ENCODE measurements around the gene INPP5F.

DNA sequence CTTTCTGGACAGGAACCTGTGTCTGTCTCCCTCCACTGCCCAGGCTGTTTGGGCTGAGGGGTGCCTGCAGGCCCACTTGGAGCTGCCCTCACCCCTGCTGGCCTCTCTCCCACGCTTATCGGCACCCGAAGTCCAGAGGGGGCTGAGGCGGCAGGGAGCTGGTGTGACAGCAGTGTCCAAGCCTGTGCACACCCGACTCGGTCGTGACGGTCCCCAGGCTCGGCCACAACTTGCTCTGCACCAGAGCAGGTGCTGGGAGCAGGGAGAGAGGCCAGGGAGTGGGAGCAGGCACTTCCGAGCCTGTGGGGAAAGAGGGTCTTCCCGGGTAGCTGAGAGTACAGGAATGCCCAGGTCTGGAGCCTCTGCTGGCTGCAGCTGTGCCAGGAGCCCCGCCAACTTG, 23.0 kb downstream of the INPP5F start:
- TF ChIP-seq, protein P1, sequence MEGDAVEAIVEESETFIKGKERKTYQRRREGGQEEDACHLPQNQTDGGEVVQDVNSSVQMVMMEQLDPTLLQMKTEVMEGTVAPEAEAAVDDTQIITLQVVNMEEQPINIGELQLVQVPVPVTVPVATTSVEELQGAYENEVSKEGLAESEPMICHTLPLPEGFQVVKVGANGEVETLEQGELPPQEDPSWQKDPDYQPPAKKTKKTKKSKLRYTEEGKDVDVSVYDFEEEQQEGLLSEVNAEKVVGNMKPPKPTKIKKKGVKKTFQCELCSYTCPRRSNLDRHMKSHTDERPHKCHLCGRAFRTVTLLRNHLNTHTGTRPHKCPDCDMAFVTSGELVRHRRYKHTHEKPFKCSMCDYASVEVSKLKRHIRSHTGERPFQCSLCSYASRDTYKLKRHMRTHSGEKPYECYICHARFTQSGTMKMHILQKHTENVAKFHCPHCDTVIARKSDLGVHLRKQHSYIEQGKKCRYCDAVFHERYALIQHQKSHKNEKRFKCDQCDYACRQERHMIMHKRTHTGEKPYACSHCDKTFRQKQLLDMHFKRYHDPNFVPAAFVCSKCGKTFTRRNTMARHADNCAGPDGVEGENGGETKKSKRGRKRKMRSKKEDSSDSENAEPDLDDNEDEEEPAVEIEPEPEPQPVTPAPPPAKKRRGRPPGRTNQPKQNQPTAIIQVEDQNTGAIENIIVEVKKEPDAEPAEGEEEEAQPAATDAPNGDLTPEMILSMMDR (IDR thresholded peaks at IDR 0.05), result no peak
- TF ChIP-seq EZH2 (IDR thresholded peaks at IDR 0.05; ENCODE audit: borderline replicate concordance, insufficient read depth, low read depth, low read length, poor library complexity, severe bottlenecking), result no peak

Data from B cell (primary cell).